ENCODE results near the gene LAMA5. TPM values are rescaled to one million over a fixed set of nuclear protein-coding genes. Genes with fewer than 3 reads are reported as not detected.
A peak's percentile ranks its signal among the peaks of the same experiment; 100 is the strongest.

Gene LAMA5
- total RNA-seq, 1 experiment from 2014 or later = 22.2 TPM

DNA sequence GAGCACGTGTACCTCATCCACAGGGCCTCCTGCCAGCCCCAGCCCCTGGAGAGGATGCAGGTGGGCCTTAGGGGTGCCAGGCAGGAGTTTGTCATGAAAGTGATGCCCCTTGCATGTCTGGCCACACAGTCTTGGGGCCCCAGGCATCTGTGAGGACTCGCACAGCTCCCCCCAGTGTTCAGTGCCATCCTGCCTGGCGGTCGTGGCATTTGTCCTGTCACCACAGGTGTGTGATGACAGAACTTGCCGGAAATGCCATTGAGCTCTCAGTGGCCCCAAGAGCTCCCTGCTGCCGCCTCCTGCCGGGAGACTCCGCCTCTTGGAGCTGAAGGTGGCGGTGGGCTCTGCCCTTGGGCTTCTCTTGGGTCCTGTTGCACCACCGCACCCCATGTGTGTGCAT, 94.9 kb downstream of the LAMA5 start:
- Histone ChIP-seq H3K4me3 (no peak overlapping the region), H3K9me3 (no peaks in the 10 kb centered on the region), H3K27me3 (no peaks in the 10 kb centered on the region), H3K36me3 (peaks cover 20% of the 10 kb centered on the region)
- no peak for DNase-seq

DNA sequence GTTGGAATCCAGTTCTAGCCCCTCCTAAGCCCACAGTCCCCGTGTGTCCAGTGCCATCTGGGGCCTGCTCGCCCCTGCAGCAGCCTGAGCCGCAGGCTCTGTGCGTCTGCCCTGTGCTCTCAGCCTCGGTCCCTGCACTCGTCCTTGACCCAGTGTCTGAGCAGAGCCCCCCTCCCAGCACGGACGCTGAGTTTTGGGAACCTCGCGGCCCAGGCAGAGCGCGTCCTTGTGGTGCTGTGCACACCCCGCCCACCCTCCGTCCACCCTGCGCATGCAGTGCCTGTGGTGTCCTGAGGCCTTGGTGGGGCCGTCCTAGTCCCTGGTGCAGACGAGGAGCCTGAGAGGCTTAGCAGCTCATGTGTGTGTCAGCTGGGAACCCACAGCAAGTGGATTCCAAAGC, 97.2 kb downstream of the LAMA5 start:
- DNase-seq = no peak
- peaks cover 41% of the 10 kb centered on the region for H3K36me3 ChIP-seq

DNA sequence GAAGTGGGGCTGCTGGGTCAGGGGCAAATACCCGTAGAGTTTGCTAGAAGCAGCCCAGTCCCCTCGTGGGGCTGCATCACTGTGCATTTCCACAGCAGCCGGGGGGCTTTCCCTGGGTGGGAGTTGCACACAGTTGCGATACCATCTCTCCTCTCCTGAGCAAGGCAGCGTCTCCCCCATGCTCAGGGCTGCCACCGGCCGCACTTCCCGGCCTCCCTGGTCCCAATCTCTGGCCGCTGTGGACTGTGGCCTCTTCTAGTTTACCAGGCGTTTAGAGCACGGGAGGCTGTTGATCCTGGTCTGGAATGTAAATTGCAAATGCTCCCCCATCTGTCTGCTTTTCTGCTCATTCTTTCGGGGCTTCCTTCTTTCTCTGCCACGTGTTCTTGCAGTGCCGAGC, 97.7 kb downstream of the LAMA5 start:
- H3K9me3 ChIP-seq = peaks cover 13% of the 10 kb centered on the region
- peaks cover 46% of the 10 kb centered on the region for H3K36me3 ChIP-seq
- DNase-seq = no peak
- no peaks in the 10 kb centered on the region for H3K27me3 ChIP-seq
- H3K4me3 ChIP-seq = no peak overlapping the region

More for the DNA sequence above, 97.2 kb downstream of the LAMA5 start:
- no peaks in the 10 kb centered on the region for H3K27me3 ChIP-seq
- H3K4me3 ChIP-seq = no peak overlapping the region
- H3K9me3 ChIP-seq = peaks cover 8% of the 10 kb centered on the region

DNA sequence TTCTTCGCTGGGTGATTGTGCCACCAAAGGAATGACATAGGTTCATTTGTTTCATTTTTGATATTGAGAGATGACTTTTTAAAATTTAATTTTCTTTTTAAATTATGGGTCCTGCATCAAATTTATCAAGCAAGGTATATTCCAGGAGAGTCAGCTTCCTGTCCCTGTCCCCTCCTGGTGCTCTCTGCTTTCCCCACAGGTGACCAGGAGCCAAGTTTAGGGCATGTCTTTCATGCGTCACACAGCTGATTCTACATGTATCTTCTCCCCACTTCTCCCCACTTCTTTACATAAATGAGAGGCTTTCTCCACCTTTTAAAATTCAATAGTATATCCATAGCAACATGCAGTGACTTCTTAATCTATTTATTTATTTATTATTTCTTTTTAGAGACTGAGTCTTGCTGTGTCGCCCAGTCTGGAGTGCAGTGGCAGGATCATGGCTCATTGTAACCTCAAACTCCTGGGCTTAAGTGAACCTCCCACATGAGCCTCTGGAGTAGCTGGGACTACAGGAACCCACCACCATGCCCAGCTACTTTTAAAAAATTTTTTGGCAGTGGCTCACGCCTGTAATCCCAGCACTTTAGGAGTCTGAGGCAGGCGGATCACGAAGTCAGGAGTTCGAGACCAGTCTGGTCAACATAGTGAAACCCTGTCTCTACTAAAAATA, 98.7 kb downstream of the LAMA5 start:
- H3K27me3 ChIP-seq = no peaks in the 10 kb centered on the region
- peaks cover 51% of the 10 kb centered on the region for H3K36me3 ChIP-seq
- no peak for DNase-seq
- H3K9me3 ChIP-seq = peaks cover 16% of the 10 kb centered on the region
- H3K4me3 ChIP-seq = no peak overlapping the region

DNA sequence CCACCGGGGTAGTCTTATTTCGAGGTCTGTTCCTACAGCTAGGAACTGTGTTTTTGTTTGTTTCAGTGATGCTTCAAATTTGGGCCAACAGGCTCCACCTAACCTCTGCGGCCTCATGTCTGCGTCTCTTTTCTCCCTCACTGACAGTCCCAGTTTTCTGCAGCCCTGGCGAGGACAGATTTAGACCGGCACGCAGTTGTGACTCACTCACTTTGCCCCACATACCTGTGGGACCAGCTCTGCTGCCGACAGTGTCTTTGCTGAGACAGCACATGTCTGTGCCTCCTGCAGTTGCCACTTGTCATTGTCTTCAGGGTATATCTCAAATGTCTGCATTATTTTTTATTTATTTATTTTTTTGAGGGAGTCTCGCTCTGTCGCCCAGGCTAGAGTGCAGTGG, 99.6 kb downstream of the LAMA5 start:
- no peak for DNase-seq
- peaks cover 57% of the 10 kb centered on the region for H3K36me3 ChIP-seq
- H3K9me3 ChIP-seq = peaks cover 16% of the 10 kb centered on the region
- no peaks in the 10 kb centered on the region for H3K27me3 ChIP-seq
- no peak overlapping the region for H3K4me3 ChIP-seq

DNA sequence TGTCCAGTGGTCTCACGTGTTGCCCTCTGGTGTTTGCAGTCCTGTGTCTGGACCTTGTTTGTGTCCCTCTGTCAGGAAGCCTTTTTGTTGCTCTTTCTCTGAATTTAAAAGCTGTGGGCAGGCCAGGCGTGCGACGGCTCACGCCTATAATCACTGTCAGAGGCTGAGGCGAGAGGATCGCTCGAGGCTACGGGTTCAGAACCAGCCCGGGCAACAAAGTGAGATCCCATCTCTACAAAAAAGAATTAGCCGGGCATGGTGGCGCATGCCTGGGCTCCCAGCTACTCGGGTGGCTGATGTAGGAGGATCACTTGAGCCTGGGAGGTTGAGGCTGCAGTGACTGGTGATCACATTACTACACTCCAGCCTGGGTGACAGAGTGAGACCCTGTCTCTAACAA, 100.3 kb downstream of the LAMA5 start:
- DNase-seq = no peak
- Histone ChIP-seq H3K9me3 (peaks cover 16% of the 10 kb centered on the region), H3K27me3 (no peaks in the 10 kb centered on the region), H3K4me3 (no peak overlapping the region), H3K36me3 (peaks cover 63% of the 10 kb centered on the region)

DNA sequence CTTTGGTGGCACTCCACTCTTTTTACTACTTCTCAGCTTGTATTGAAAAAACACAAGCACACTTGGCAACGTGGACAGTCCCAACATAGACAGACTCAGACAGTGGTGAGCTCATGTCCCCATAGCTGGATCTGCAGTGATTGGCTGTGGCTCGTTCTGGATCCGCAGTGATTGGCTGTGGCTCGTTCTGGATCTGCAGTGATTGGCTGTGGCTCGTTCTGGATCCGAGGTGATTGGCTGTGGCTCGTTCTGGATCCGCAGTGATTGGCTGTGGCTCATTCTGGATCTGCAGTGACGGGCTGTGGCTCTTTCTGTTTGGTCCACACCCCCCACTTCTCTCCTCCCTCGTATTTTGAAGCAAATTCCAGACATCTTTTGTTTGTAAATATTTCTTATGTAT, 100.8 kb downstream of the LAMA5 start:
- H3K9me3 ChIP-seq = peaks cover 16% of the 10 kb centered on the region
- H3K27me3 ChIP-seq = no peaks in the 10 kb centered on the region
- DNase-seq = peak; percentile 16
- no peak overlapping the region for H3K4me3 ChIP-seq
- H3K36me3 ChIP-seq = peaks cover 66% of the 10 kb centered on the region

DNA sequence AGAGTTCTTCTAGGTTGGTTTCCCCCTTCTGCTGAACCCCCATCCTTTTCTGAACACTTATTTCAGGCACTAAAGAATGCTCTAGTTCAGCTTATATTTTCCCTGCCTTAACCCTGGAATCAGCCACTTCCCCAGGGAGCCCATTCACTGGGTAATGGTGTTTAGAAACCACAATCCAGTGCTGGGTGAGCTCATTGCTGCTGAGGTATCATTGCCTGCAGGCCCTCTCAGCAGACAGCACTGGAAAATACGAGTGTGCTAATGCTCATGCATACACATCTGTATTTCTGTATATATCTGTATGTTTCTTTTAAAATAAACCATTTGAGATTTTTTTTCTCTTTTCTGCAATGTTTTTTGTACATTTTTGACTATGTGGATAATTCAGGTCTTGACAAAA, 101.7 kb downstream of the LAMA5 start:
- peaks cover 73% of the 10 kb centered on the region for H3K36me3 ChIP-seq
- H3K27me3 ChIP-seq = no peaks in the 10 kb centered on the region
- no peak for DNase-seq
- peaks cover 16% of the 10 kb centered on the region for H3K9me3 ChIP-seq
- H3K4me3 ChIP-seq = no peak overlapping the region

DNA sequence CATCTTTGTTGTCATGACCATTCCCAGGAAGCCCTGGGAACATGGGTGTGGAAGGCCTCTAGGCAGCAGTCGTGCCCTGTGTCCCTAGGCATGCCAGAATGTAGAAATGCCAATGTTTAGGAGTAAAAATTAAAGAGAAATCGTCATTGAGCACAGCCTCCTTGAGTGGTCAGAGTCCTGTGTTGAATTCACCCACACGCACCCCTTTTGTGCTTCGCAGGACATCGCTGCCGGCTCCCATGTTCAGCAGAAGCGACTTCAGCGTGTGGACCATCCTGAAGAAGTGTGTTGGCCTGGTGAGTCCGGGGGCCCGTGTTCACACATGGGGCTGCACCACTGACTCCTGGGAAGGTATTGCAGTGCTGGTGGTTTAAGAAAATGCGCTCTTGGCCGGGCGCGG, 103.7 kb downstream of the LAMA5 start:
- H3K27me3 ChIP-seq = no peaks in the 10 kb centered on the region
- peaks cover 80% of the 10 kb centered on the region for H3K36me3 ChIP-seq
- H3K4me3 ChIP-seq = no peak overlapping the region
- no peak for DNase-seq
- peaks cover 16% of the 10 kb centered on the region for H3K9me3 ChIP-seq

DNA sequence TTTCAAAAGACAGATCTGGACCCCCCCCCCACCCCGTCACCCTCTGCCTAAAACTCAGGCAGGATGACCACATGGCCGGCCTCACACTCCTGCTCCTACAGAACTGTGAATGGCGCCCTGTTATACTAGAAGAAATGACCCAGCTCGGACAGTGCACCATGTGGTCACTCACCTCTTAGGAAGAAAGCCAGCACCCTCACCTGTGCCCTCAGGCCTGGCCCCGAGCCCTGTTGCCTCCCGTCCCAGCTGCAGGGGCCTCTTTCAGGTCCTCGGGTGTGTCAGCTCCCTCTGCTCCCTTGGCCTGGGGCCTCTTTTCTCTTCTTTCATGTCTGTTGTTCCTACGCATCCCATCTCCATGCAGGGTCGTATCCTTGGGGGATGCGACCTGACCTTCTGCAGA, 105.0 kb downstream of the LAMA5 start:
- Histone ChIP-seq H3K36me3 (peaks cover 78% of the 10 kb centered on the region), H3K27me3 (no peaks in the 10 kb centered on the region), H3K9me3 (peaks cover 16% of the 10 kb centered on the region), H3K4me3 (no peak overlapping the region)
- no peak for DNase-seq

DNA sequence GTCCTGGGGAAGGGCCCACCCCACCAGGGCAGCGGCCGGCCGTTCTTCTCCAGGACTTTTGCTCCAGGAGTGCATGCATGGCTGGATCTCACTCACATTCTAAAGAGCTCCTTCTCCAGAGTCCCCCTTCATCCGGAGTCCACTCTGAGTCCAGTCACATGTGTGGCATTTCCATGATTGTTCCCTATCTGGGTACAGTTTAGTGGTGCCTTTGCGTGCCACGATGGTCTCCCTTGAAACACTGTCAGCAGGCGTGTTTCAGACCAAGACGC, 107.9 kb downstream of the LAMA5 start:
- Histone ChIP-seq H3K9me3 (peaks cover 1% of the 10 kb centered on the region; the same call in 1 of the 2 replicates), H3K27me3 (no peaks in the 10 kb centered on the region), H3K36me3 (peaks cover 61% of the 10 kb centered on the region), H3K4me3 (no peak overlapping the region)
- no peak for DNase-seq

Other genes starting within 250 kb of the LAMA5 start
- gene LSM14B, start 244.8 kb downstream of the LAMA5 start, total RNA-seq (2014; rRNA removed; shearing (Covaris generic); ENCODE audit: low replicate concordance) = 59.2 and 81.7 TPM in 2 replicates
- gene PSMA7, start 223.9 kb downstream of the LAMA5 start, total RNA-seq (2014; rRNA removed; shearing (Covaris generic); ENCODE audit: low replicate concordance) = 1,085 and 1,523 TPM in 2 replicates
- gene SS18L1, start 223.5 kb downstream of the LAMA5 start, total RNA-seq (2014; rRNA removed; shearing (Covaris generic); ENCODE audit: low replicate concordance) = 5.8 and 7.5 TPM in 2 replicates
- 87.3 and 102 TPM in 2 replicates for gene MTG2, start 184.3 kb downstream of the LAMA5 start, total RNA-seq (2014; rRNA removed; shearing (Covaris generic); ENCODE audit: low replicate concordance)
- not detected in 2 replicates for gene HRH3, start 147.0 kb downstream of the LAMA5 start, total RNA-seq (2014; rRNA removed; shearing (Covaris generic); ENCODE audit: low replicate concordance)
- 18.4 TPM in 2 replicates for gene OSBPL2, start 128.8 kb downstream of the LAMA5 start, total RNA-seq (2014; rRNA removed; shearing (Covaris generic); ENCODE audit: low replicate concordance)
- gene ADRM1, start 64.3 kb downstream of the LAMA5 start, total RNA-seq (2014; rRNA removed; shearing (Covaris generic); ENCODE audit: low replicate concordance) = 264 and 328 TPM in 2 replicates
- 2,164 and 3,269 TPM in 2 replicates for gene RPS21, start 19.8 kb upstream of the LAMA5 start, total RNA-seq (2014; rRNA removed; shearing (Covaris generic); ENCODE audit: low replicate concordance)
- 1.3 and 6.0 TPM in 2 replicates for gene CABLES2, start 40.0 kb upstream of the LAMA5 start, total RNA-seq (2014; rRNA removed; shearing (Covaris generic); ENCODE audit: low replicate concordance)
- gene RBBP8NL, start 60.2 kb upstream of the LAMA5 start, total RNA-seq (2014; rRNA removed; shearing (Covaris generic); ENCODE audit: low replicate concordance) = not detected in 2 replicates
- gene GATA5, start 108.7 kb upstream of the LAMA5 start, total RNA-seq (2014; rRNA removed; shearing (Covaris generic); ENCODE audit: low replicate concordance) = 1.6 TPM in 1 of 2 replicates, not detected in the other